Fibroblast of lung (primary cell): ENCODE data around the gene SPTB. TPM values are rescaled to one million over a fixed set of nuclear protein-coding genes. Genes with fewer than 3 reads are reported as not detected.

Experiments used
- DNase-seq, 2 donors: peaks; one replicate each; pipeline versions ENCODE4 v3.0.0 to v3.0.0-alpha.2; 2010; ENCODE audit warnings: low read depth in 2 of 2
- H2AFZ ChIP-seq: 2 replicates; pipeline ENCODE4 v1.5.1; 2012; ENCODE audit warnings: low read length, control low read depth, inconsistent platforms
- H3K27ac ChIP-seq: 2 replicates; pipeline ENCODE4 v1.5.1; 2011; ENCODE audit warnings: low read length, control low read depth; ENCODE audit not compliant: insufficient read depth
- H3K27me3 ChIP-seq: 2 replicates; pipeline ENCODE4 v1.5.1; 2011; ENCODE audit warnings: mild to moderate bottlenecking, low read length; ENCODE audit not compliant: control insufficient read depth, insufficient read depth
- H3K36me3 ChIP-seq: 2 replicates; pipeline ENCODE4 v1.5.1; 2011; ENCODE audit warnings: low read length; ENCODE audit not compliant: control insufficient read depth, insufficient read depth
- H3K4me1 ChIP-seq: 2 replicates; pipeline ENCODE4 v1.5.1; 2011; ENCODE audit warnings: low read length; ENCODE audit not compliant: control insufficient read depth, insufficient read depth; ENCODE audit errors: extremely low read depth
- H3K4me2 ChIP-seq: 2 replicates; pipeline ENCODE4 v1.5.1; 2011; ENCODE audit warnings: low read length, control low read depth; ENCODE audit not compliant: insufficient read depth; ENCODE audit errors: extremely low read depth
- H3K4me3 ChIP-seq, 4 experiments: fragments of 200-600 bp in 1 of 4; sonication (generic) in 1 of 4; replicated peaks in 1 of 4; 2 replicates each; pipeline ENCODE4 v1.5.1; 2011 to 2016; ENCODE audit warnings: low read length in 4 of 4, low read depth in 3 of 4, mild to moderate bottlenecking in 3 of 4, control low read depth in 2 of 4, inconsistent platforms in 1 of 4, mixed read lengths in 1 of 4; ENCODE audit not compliant: insufficient read depth in 1 of 4; ENCODE audit errors: control extremely low read depth in 1 of 4
- H3K79me2 ChIP-seq: 2 replicates; pipeline ENCODE4 v1.5.1; 2012; ENCODE audit warnings: mild to moderate bottlenecking, low read length, inconsistent platforms; ENCODE audit not compliant: control insufficient read depth, insufficient read depth
- H3K9ac ChIP-seq: 2 replicates; pipeline ENCODE4 v1.5.1; 2011; ENCODE audit warnings: mild to moderate bottlenecking, low read length, control low read depth; ENCODE audit not compliant: insufficient read depth
- H3K9me3 ChIP-seq: 2 replicates; pipeline ENCODE4 v1.5.1; 2012; ENCODE audit warnings: low read depth, low read length; ENCODE audit not compliant: control insufficient read depth, insufficient read depth
- H4K20me1 ChIP-seq: 2 replicates; pipeline ENCODE4 v1.5.1; 2011; ENCODE audit warnings: low read length; ENCODE audit not compliant: control insufficient read depth, insufficient read depth; ENCODE audit errors: extremely low read depth
- EZH2 ChIP-seq: IDR thresholded peaks from 2 replicates; pipeline ENCODE4 v1.5.1; 2012; ENCODE audit warnings: low read length, control low read depth, mild to moderate bottlenecking; ENCODE audit errors: missing control alignments
- polyA plus RNA-seq, 2 donors: library from polyadenylated mRNA; depleted of rRNA in 1 of 2; stranded (reverse) in 1 of 2; unstranded in 1 of 2; fragments of >200 nt; gene quantifications; 2 replicates each; pipeline ENCODE4 v1.2.1, GENCODE V29; 2011 to 2012; ENCODE audit warnings: missing spikeins in 1 of 2
- total RNA-seq: library from RNA; depleted of rRNA; stranded (reverse); fragments of >200 nt; gene quantifications from 2 replicates; pipeline ENCODE4 v1.2.1, GENCODE V29; 2014
- TF ChIP-seq, protein P1 (sequence below), 2 donors: IDR thresholded peaks in 1 of 2; conservative IDR thresholded peaks in 1 of 2; 1 replicate in 1 of 2; 2 replicates in 1 of 2; pipeline ENCODE4 v1.5.1; 2011 to 2012; ENCODE audit warnings: low read length in 2 of 2, control low read depth in 1 of 2, inconsistent platforms in 1 of 2, low read depth in 1 of 2, mild to moderate bottlenecking in 1 of 2

Gene SPTB
- total and polyA plus RNA-seq, 2 donors (not counting 1 experiment from before 2014, with no cell fraction given) = not detected

DNA sequence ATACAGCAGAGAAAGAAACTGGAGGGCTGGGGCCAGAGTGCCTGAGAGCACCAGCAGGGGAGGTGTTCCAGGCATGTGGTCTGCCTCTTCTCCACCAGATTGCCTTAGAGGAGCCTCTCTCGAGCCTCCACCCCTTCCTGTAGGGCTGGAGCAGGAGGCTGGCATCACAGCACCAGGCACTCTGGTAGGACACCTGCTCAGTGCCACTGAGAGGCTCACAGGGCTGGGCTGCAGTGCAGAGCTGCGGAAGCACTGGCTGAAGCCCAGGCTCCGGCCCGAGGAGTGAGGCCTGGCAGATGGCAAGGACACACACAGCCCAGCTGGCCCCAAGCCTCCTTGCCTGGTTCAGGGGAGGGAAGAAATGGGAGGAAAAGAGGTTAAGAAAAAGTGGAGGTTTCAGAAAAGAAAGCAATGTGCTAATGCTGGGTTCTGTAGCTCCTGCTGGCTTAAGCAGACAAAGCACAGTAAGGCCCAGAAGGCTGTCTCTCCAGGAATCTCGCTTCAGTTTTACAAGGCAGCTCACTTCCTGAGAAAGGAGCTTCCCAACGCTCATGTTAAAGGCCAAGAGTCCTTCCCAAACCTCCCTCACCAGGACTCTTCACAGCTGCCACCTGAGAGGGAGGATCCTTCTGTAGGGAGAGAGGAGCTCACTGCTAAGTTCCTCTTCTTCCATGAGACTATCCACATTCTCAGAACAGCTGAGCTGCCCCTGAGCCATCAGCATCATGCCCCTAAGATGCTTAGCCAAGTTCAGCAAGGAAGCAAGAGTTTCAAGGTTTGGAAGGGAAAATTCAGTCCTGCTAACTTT lies 23.8 kb downstream of the SPTB start:
- H3K9ac ChIP-seq = no peak overlapping the region
- no peak overlapping the region for H3K4me2 ChIP-seq
- no peak for DNase-seq
- no peaks in the 10 kb centered on the region for H3K9me3 ChIP-seq
- no peak for TF ChIP-seq EZH2
- TF ChIP-seq, protein P1, sequence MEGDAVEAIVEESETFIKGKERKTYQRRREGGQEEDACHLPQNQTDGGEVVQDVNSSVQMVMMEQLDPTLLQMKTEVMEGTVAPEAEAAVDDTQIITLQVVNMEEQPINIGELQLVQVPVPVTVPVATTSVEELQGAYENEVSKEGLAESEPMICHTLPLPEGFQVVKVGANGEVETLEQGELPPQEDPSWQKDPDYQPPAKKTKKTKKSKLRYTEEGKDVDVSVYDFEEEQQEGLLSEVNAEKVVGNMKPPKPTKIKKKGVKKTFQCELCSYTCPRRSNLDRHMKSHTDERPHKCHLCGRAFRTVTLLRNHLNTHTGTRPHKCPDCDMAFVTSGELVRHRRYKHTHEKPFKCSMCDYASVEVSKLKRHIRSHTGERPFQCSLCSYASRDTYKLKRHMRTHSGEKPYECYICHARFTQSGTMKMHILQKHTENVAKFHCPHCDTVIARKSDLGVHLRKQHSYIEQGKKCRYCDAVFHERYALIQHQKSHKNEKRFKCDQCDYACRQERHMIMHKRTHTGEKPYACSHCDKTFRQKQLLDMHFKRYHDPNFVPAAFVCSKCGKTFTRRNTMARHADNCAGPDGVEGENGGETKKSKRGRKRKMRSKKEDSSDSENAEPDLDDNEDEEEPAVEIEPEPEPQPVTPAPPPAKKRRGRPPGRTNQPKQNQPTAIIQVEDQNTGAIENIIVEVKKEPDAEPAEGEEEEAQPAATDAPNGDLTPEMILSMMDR (conservative IDR thresholded peaks at IDR 0.05 in 1 of 2, IDR thresholded peaks at IDR 0.05 in 1 of 2; ENCODE audit: low read depth in 1 of 2, low read length in 2 of 2) = no peak
- no peak overlapping the region for H3K4me3 ChIP-seq
- H3K27me3 ChIP-seq = peaks cover 20% of the 10 kb centered on the region
- no peak overlapping the region for H3K27ac ChIP-seq
- no peaks in the 10 kb centered on the region for H3K4me1 ChIP-seq
- no peaks in the 10 kb centered on the region for H3K79me2 ChIP-seq
- no peaks in the 10 kb centered on the region for H3K36me3 ChIP-seq
- no peak overlapping the region for H2AFZ ChIP-seq
- no peaks in the 10 kb centered on the region for H4K20me1 ChIP-seq

DNA sequence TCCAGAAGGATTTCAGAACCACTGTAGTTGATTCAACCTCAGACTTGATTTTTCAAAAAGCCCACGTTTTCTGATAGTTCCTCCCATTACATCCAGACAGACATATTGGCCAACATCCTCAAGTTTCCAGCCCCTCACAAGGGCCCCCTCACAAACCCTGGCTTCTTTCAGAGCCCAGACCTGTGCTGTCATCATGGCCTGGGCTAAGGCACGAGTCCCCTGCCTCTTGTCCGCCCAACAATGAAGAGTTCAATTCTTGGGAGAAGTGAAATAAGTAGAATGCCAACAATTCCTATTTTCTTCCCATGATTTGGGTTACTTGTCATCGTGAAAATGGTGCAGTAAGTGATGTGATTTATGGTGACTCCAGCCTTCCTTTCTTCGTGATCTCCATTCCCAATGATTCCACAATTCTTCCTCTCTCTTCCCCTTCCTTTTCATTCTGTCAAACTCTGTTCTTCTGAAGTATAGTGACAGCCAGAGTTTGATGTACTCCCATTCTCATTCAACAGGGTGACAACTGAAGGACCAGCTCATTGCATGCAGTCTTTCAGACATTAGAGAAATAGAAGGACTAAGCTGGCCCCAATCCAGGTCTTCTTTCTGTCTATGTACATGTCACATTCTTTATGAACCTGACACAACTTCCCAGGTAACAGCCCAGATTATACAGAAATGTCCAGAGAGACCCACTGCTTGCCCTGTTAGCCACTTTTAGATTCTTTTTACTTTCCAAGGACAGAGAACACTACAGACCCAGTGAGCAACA lies 29.2 kb downstream of the SPTB start:
- H3K79me2 ChIP-seq = no peaks in the 10 kb centered on the region
- no peaks in the 10 kb centered on the region for H3K9me3 ChIP-seq
- H3K4me2 ChIP-seq = no peak overlapping the region
- H3K4me3 ChIP-seq = no peak overlapping the region
- no peak for TF ChIP-seq EZH2
- TF ChIP-seq, protein P1 (conservative IDR thresholded peaks at IDR 0.05 in 1 of 2, IDR thresholded peaks at IDR 0.05 in 1 of 2; ENCODE audit: low read depth in 1 of 2, low read length in 2 of 2) = no peak
- H4K20me1 ChIP-seq = no peaks in the 10 kb centered on the region
- DNase-seq = no peak
- H2AFZ ChIP-seq = no peak overlapping the region
- H3K27me3 ChIP-seq = peaks cover 32% of the 10 kb centered on the region
- no peaks in the 10 kb centered on the region for H3K4me1 ChIP-seq
- H3K9ac ChIP-seq = no peak overlapping the region
- H3K27ac ChIP-seq = no peak overlapping the region
- H3K36me3 ChIP-seq = no peaks in the 10 kb centered on the region

DNA sequence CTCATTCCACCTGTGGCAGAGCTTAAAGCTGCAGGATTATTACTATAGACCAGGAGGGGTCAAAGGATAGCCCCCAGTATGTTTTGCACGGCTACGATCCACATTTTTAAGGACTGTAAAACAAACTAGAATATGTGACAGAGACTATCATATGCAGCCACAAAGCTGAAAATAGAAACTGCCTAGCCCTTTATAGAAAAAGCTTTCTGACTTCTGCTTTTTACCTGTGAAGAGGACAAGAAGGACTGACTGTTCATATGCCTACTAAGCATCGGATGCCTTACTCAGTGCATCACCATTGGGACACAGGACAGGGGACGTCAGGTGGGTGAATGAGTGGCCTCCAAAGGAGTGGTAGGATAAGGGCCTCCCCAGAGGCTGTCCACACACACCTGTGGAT lies 29.8 kb downstream of the SPTB start:
- H3K36me3 ChIP-seq = no peaks in the 10 kb centered on the region
- TF ChIP-seq EZH2 = no peak
- TF ChIP-seq, protein P1 (conservative IDR thresholded peaks at IDR 0.05 in 1 of 2, IDR thresholded peaks at IDR 0.05 in 1 of 2; ENCODE audit: low read depth in 1 of 2, low read length in 2 of 2) = no peak
- H3K4me1 ChIP-seq = no peaks in the 10 kb centered on the region
- no peak overlapping the region for H3K9ac ChIP-seq
- no peak overlapping the region for H3K27ac ChIP-seq
- peaks cover 32% of the 10 kb centered on the region for H3K27me3 ChIP-seq
- H3K9me3 ChIP-seq = no peaks in the 10 kb centered on the region
- no peak for DNase-seq
- H3K79me2 ChIP-seq = no peaks in the 10 kb centered on the region
- no peak overlapping the region for H3K4me2 ChIP-seq
- no peaks in the 10 kb centered on the region for H4K20me1 ChIP-seq
- H3K4me3 ChIP-seq = no peak overlapping the region
- H2AFZ ChIP-seq = no peak overlapping the region
